GM12865 (cell line): ENCODE results near the gene CRADD.

Experiments used
- DNase-seq: peaks from one replicate; pipeline ENCODE4 v3.0.0; 2010; ENCODE audit warnings: low read depth
- H3K4me3 ChIP-seq: 2 replicates; pipeline ENCODE4 v1.5.1; 2011; ENCODE audit warnings: mild to moderate bottlenecking, low read depth, low read length, control low read depth
- CTCF ChIP-seq: IDR thresholded peaks from 2 replicates; pipeline ENCODE4 v1.5.1; 2011; ENCODE audit warnings: low read length, control low read depth, low read depth, inconsistent platforms; ENCODE audit not compliant: insufficient read depth; ENCODE audit errors: missing control alignments

The CRADD gene

GRCh38 chr12:93704625-93705024 lies 27.4 kb downstream of the CRADD start:
- no peak for TF ChIP-seq CTCF
- no peak overlapping the region for H3K4me3 ChIP-seq
- DNase-seq, result no peak

GRCh38 chr12:93705237-93705636 lies 28.1 kb downstream of the CRADD start:
- H3K4me3 ChIP-seq, result no peak overlapping the region
- no peak for DNase-seq
- no peak for TF ChIP-seq CTCF

GRCh38 chr12:93706387-93706786 lies 29.2 kb downstream of the CRADD start:
- H3K4me3 ChIP-seq, result no peak overlapping the region
- DNase-seq, result no peak
- TF ChIP-seq CTCF, result no peak

GRCh38 chr12:93706824-93707223 lies 29.6 kb downstream of the CRADD start:
- no peak for DNase-seq
- no peak overlapping the region for H3K4me3 ChIP-seq
- TF ChIP-seq CTCF, result no peak

GRCh38 chr12:93707836-93708235 lies 30.7 kb downstream of the CRADD start:
- no peak overlapping the region for H3K4me3 ChIP-seq
- TF ChIP-seq CTCF, result no peak
- DNase-seq, result no peak

GRCh38 chr12:93708952-93709351 lies 31.8 kb downstream of the CRADD start:
- no peak overlapping the region for H3K4me3 ChIP-seq
- DNase-seq, result no peak
- TF ChIP-seq CTCF, result no peak

GRCh38 chr12:93709386-93709785 lies 32.2 kb downstream of the CRADD start:
- DNase-seq, result no peak
- H3K4me3 ChIP-seq, result no peak overlapping the region
- no peak for TF ChIP-seq CTCF
